SK-N-MC (cell line): ENCODE measurements around the gene KRT2.

Experiments used
- EZH2 ChIP-seq: fragments of 200-600 bp; sonication (generic); IDR thresholded peaks from one replicate; pipeline ENCODE4 v1.6.1; 2017; ENCODE audit warnings: antibody characterized with exemption
- POLR2AphosphoS5 ChIP-seq: IDR thresholded peaks from 2 replicates; pipeline ENCODE4 v1.6.1; 2012; ENCODE audit warnings: mild to moderate bottlenecking, low read depth, low read length, borderline replicate concordance

DNA sequence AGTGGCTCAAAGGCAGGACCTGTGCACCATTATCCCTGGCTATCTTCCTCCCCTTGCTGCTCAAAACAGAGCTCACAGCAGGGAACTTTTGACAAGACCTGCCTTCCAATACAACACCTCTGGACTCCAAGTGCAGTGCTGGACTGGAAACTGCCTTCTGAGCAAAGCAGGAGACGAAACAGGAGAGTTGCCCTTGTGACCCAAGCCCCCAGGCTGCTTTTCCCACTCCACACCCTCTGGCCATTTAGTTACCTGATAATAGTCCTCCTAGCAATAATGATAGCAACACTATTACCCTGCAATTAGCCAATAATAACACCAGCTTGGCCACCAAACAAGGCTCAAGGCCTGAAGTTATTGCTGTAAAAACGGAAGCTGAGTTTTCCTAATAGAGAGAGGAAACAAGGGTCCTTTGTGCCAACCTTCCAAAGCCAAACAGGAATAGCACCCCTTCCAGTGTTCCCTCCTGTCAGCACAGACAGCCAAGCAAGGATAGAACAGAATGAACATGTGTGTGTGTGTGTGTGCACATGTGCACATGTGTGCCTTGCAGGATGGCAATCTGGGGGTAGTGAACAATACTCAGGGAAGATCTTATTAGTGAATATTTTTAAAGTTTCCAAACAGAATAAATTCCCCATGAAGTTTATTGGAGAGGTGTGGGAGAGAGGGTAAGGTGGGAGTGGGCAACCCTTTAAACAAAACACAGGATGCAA is 24.5 kb downstream of the KRT2 start:
- TF ChIP-seq EZH2 (no peak), POLR2AphosphoS5 (no peak)
